Measurements from ENCODE around the gene RCBTB1. TPM values are rescaled to one million over a fixed set of nuclear protein-coding genes. Genes with fewer than 3 reads are reported as not detected.

Gene RCBTB1
- total and polyA plus RNA-seq, 12 donors, result 6.1 to 23.5 (median 18.2) TPM

GRCh38 chr13:49587311-49587847 is 2.0 kb upstream of the RCBTB1 start:
- Histone ChIP-seq H3K27ac (no peak overlapping the region), H3K4me1 (peaks cover 0 to 25% (median 17%) of the 10 kb centered on the region in 9 donors), H3K4me3 (no peak overlapping the region), H3K27me3 (no peaks in the 10 kb centered on the region), H3K9me3 (no peaks in the 10 kb centered on the region), H3K36me3 (no peaks in the 10 kb centered on the region)
- WGBS, 2 donors, result 60 to 69% methylated on average over 2 of the region's 2 CpGs
- TF ChIP-seq CTCF (IDR thresholded peaks at IDR 0.05), result no peak
- DNase-seq (no peak), ATAC-seq (no peak)
- intact Hi-C loops (cut with DNase I), result loop anchor here in 4 of 10 donors (5.0 to 10.0 kb wide), 3 partner anchors 90 to 143 kb away; partner anchors contain the start of genes PHF11 (in 3 of the 4), CAB39L (in 1 of the 4) and SETDB2 (in 1 of the 4)

DNA sequence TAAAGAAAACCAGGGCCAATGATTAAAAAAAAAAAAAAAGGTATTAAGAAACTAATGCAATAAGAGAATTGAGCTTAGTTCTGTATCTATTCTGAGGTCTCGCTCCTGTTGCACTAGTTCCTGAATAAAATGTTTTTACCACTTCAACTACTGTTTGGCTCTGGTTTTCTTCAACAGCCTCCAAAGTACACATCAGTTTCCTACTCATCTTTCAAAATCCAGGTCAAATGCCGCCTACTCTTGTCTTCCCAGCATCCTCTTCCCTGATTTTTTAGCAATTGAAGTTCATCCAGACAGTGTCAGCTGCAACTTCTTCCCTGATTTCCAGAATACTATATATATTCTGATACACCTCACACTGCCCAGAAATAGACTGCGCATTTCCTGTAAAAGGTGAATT is 1.4 kb upstream of the RCBTB1 start:
- H3K4me3 ChIP-seq, result no peak overlapping the region
- ATAC-seq, result no peak

DNA sequence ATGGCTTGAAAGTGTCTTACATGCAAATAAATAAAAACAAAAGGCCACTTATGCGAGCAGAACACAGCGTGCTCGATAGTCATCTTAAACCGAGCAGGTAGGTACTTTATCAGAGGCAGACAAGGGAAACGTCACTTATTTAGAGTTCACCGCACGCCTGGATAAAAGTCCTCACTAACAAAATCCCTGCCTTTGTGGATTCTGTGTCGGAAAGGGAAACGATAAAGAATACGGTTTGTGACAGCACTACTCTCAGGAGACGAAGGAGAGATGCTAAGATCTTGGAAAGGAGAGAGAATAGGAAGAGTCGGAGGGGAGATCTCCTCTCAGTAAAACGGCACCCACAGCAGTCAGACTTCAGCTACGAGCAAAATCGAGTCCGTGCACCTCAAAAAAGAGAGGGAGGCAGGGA is 581 bp downstream of the RCBTB1 start:
- Histone ChIP-seq H3K27ac (peak overlapping the region in 9 of 10 donors; percentile 75 to 90 (median 83)), H3K36me3 (peaks cover 0 to 25% (median 1%) of the 10 kb centered on the region in 9 donors), H3K9me3 (no peaks in the 10 kb centered on the region), H3K27me3 (no peaks in the 10 kb centered on the region), H3K4me1 (peaks cover 0 to 25% (median 17%) of the 10 kb centered on the region in 9 donors), H3K4me3 (peak overlapping the region; percentile 65 to 99 (median 90))
- intact Hi-C loops (cut with DNase I), result loop anchor here in 5 of 10 donors (5.0 to 10.0 kb wide), 3 partner anchors 87 to 140 kb away; partner anchors contain the start of genes PHF11 (in 4 of the 5), CAB39L (in 1 of the 5) and SETDB2 (in 1 of the 5)
- DNase-seq, result no peak
- peak in 3 of 8 donors; percentile 2 to 6 (median 5) for ATAC-seq
- TF ChIP-seq CTCF (IDR thresholded peaks at IDR 0.05), result no peak
- WGBS, 2 donors, result 1% methylated on average over 16 of the region's 16 CpGs

More for the DNA sequence above, 1.4 kb upstream of the RCBTB1 start:
- no peak for DNase-seq
- no peaks in the 10 kb centered on the region for H3K9me3 ChIP-seq
- H3K27me3 ChIP-seq, result no peaks in the 10 kb centered on the region
- peaks cover 0 to 5% (median 0%) of the 10 kb centered on the region in 9 donors for H3K36me3 ChIP-seq
- H3K27ac ChIP-seq, result no peak overlapping the region
- H3K4me1 ChIP-seq, result peaks cover 0 to 25% (median 17%) of the 10 kb centered on the region in 9 donors
- TF ChIP-seq CTCF (IDR thresholded peaks at IDR 0.05), result no peak
- 90 to 95% methylated on average over 3 of the region's 3 CpGs for WGBS, 2 donors
- intact Hi-C loops (cut with DNase I), result loop anchor here in 4 of 10 donors (5.0 to 10.0 kb wide), 3 partner anchors 89 to 142 kb away; partner anchors contain the start of genes PHF11 (in 3 of the 4), CAB39L (in 1 of the 4) and SETDB2 (in 1 of the 4)

DNA sequence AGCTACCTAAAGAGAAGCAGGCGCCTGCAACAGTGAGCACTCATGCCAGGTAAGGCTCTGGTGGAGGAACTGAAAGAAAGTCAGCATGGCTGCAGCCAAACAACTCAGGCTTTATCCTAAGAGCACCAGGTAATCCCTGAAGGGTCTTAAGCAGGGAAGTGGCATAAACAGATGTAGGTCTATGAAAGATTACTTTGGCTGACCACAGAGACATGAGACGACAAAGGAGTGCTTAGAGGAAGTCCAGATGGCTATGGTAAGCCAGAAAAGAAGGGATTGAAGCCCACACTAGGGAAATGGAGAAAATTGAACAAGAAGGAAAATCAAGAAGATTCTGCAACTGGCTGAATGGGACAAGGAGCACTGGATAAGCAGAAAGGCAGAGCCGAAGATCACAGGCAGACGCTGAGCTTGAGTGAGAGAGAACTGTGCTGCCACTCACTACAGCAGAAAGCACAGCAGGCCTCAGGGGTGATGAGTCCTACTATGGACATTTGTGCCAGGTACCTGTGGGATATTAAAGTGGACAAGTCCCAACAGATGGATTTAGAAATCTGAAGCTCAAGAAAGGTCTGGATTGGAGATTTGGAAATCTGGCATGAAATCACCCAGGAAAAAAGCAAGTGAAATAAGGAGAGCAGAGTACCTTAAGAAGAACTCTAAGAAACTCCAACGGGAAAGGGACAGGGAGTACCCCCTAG is 4.2 kb downstream of the RCBTB1 start:
- H3K27ac ChIP-seq, result no peak overlapping the region
- no peak for TF ChIP-seq CTCF (IDR thresholded peaks at IDR 0.05)
- H3K27me3 ChIP-seq, result no peaks in the 10 kb centered on the region
- no peak overlapping the region for H3K4me3 ChIP-seq
- 85 to 91% methylated on average over 5 of the region's 5 CpGs for WGBS, 2 donors
- no peaks in the 10 kb centered on the region for H3K9me3 ChIP-seq
- H3K4me1 ChIP-seq, result peaks cover 0 to 42% (median 34%) of the 10 kb centered on the region in 9 donors
- H3K36me3 ChIP-seq, result peaks cover 0 to 41% (median 4%) of the 10 kb centered on the region in 9 donors
- ATAC-seq, result no peak
- intact Hi-C loops (cut with DNase I), result loop anchor here in 4 of 10 donors (5.0 to 10.0 kb wide), 3 partner anchors 84 to 136 kb away; partner anchors contain the start of genes PHF11 (in 3 of the 4), CAB39L (in 1 of the 4) and SETDB2 (in 1 of the 4)
- no peak for DNase-seq

Measured in heart right ventricle (tissue), 16 donors.